Lower leg skin (tissue), 3 donors: ENCODE data around the gene HOPX.

Experiments
- CTCF ChIP-seq, 3 donors: fragments of 450-650 bp; IDR thresholded peaks; one replicate each; pipeline ENCODE4 v1.5.1; 2016; ENCODE audit warnings: antibody characterized with exemption in 3 of 3, mild to moderate bottlenecking in 3 of 3, moderate library complexity in 2 of 3
- POLR2A ChIP-seq, 2 donors: fragments of 450-650 bp; IDR thresholded peaks; one replicate each; pipeline ENCODE4 v1.6.1; 2016 to 2017; ENCODE audit warnings: antibody characterized with exemption in 2 of 2, mild to moderate bottlenecking in 1 of 2, moderate library complexity in 1 of 2

GRCh38 chr4:56618734-56619133 is 62.4 kb downstream of the HOPX start:
- TF ChIP-seq POLR2A (IDR thresholded peaks at IDR 0.05), result no peak
- no peak for TF ChIP-seq CTCF (IDR thresholded peaks at IDR 0.05)
